ENCODE results near the gene GOLT1B. TPM values are rescaled to one million over a fixed set of nuclear protein-coding genes. Genes with fewer than 3 reads are reported as not detected.

The GOLT1B gene
- total and polyA plus RNA-seq, 2 donors = 37.9 to 80.0 TPM

- DNase-seq (ENCODE audit: extremely low spot score) = no peak
- 5% methylated on average over 8 of the region's 8 CpGs for WGBS
- H3K4me3 ChIP-seq (ENCODE audit: low read depth, low read length) = peak overlapping the region; percentile 59
- H3K36me3 ChIP-seq (ENCODE audit: insufficient read depth) = peaks cover 3% of the 10 kb centered on the region
- H3K27ac ChIP-seq (ENCODE audit: low read depth) = no peak overlapping the region
- peaks cover 2% of the 10 kb centered on the region for H3K4me1 ChIP-seq (ENCODE audit: insufficient read depth)
Observed at GRCh38 chr12:21500786-21501257, 767 bp upstream of the GOLT1B start.

- WGBS = under 1% methylated on average over 14 of the region's 14 CpGs
- Histone ChIP-seq H3K4me3 (ENCODE audit: low read depth, low read length) (peak overlapping the region; percentile 79), H3K4me1 (ENCODE audit: insufficient read depth) (peaks cover 2% of the 10 kb centered on the region), H3K36me3 (ENCODE audit: insufficient read depth) (peaks cover 2% of the 10 kb centered on the region), H3K27ac (ENCODE audit: low read depth) (peak overlapping the region; percentile 44)
- no peak for DNase-seq (ENCODE audit: extremely low spot score)
Observed at GRCh38 chr12:21502164-21502496, 541 bp downstream of the GOLT1B start.

GRCh38 chr12:21502872-21503271 is 1.3 kb downstream of the GOLT1B start:
- peaks cover 2% of the 10 kb centered on the region for H3K4me1 ChIP-seq (ENCODE audit: insufficient read depth)
- H3K27ac ChIP-seq (ENCODE audit: low read depth) = no peak overlapping the region
- peaks cover 2% of the 10 kb centered on the region for H3K36me3 ChIP-seq (ENCODE audit: insufficient read depth)
- peak overlapping the region; percentile 79 for H3K4me3 ChIP-seq (ENCODE audit: low read depth, low read length)
- WGBS = 82% methylated on average over 1 of the region's 1 CpG
- no peak for DNase-seq (ENCODE audit: extremely low spot score)

GRCh38 chr12:21505888-21506287 is 4.3 kb downstream of the GOLT1B start:
- 42% methylated on average over 2 of the region's 2 CpGs for WGBS
- no peak for DNase-seq (ENCODE audit: extremely low spot score)
- Histone ChIP-seq H3K4me1 (ENCODE audit: insufficient read depth) (peaks cover 2% of the 10 kb centered on the region), H3K27ac (ENCODE audit: low read depth) (no peak overlapping the region), H3K4me3 (ENCODE audit: low read depth, low read length) (no peak overlapping the region), H3K36me3 (ENCODE audit: insufficient read depth) (peaks cover 2% of the 10 kb centered on the region)

- Histone ChIP-seq H3K4me1 (ENCODE audit: insufficient read depth) (peaks cover under 1% of the 10 kb centered on the region), H3K36me3 (ENCODE audit: insufficient read depth) (peaks cover 2% of the 10 kb centered on the region), H3K4me3 (ENCODE audit: low read depth, low read length) (no peak overlapping the region), H3K27ac (ENCODE audit: low read depth) (no peak overlapping the region)
- 79% methylated on average over 2 of the region's 2 CpGs for WGBS
- DNase-seq (ENCODE audit: extremely low spot score) = no peak
Observed at GRCh38 chr12:21507849-21508248, 6.3 kb downstream of the GOLT1B start.

GRCh38 chr12:21509768-21510167 is 8.2 kb downstream of the GOLT1B start:
- Histone ChIP-seq H3K27ac (ENCODE audit: low read depth) (no peak overlapping the region), H3K36me3 (ENCODE audit: insufficient read depth) (no peaks in the 10 kb centered on the region), H3K4me3 (ENCODE audit: low read depth, low read length) (no peak overlapping the region), H3K4me1 (ENCODE audit: insufficient read depth) (no peaks in the 10 kb centered on the region)
- 44% methylated on average over 2 of the region's 2 CpGs for WGBS
- DNase-seq (ENCODE audit: extremely low spot score) = no peak

- WGBS = 95% methylated on average over 2 of the region's 2 CpGs
- H3K36me3 ChIP-seq (ENCODE audit: insufficient read depth) = peaks cover 1% of the 10 kb centered on the region
Observed at GRCh38 chr12:21516281-21516680, 14.7 kb downstream of the GOLT1B start.

GRCh38 chr12:21518451-21518850 is 16.9 kb downstream of the GOLT1B start:
- no peaks in the 10 kb centered on the region for H3K4me1 ChIP-seq (ENCODE audit: insufficient read depth)
- no peak for DNase-seq (ENCODE audit: extremely low spot score)
- H3K27ac ChIP-seq (ENCODE audit: low read depth) = no peak overlapping the region
- H3K36me3 ChIP-seq (ENCODE audit: insufficient read depth) = peaks cover 1% of the 10 kb centered on the region
- 94% methylated on average over 3 of the region's 3 CpGs for WGBS
- no peak overlapping the region for H3K4me3 ChIP-seq (ENCODE audit: low read depth, low read length)

More at GRCh38 chr12:21516281-21516680, 14.7 kb downstream of the GOLT1B start:
- Histone ChIP-seq H3K4me1 (ENCODE audit: insufficient read depth) (no peaks in the 10 kb centered on the region), H3K4me3 (ENCODE audit: low read depth, low read length) (no peak overlapping the region), H3K27ac (ENCODE audit: low read depth) (no peak overlapping the region)
- no peak for DNase-seq (ENCODE audit: extremely low spot score)

GRCh38 chr12:21521541-21521940 is 20.0 kb downstream of the GOLT1B start:
- no peaks in the 10 kb centered on the region for H3K4me1 ChIP-seq (ENCODE audit: insufficient read depth)
- 64% methylated on average over 1 of the region's 1 CpG for WGBS
- H3K27ac ChIP-seq (ENCODE audit: low read depth) = no peak overlapping the region
- DNase-seq (ENCODE audit: extremely low spot score) = no peak
- no peak overlapping the region for H3K4me3 ChIP-seq (ENCODE audit: low read depth, low read length)
- H3K36me3 ChIP-seq (ENCODE audit: insufficient read depth) = no peaks in the 10 kb centered on the region

GRCh38 chr12:21523148-21523547 is 21.6 kb downstream of the GOLT1B start:
- Histone ChIP-seq H3K27ac (ENCODE audit: low read depth) (no peak overlapping the region), H3K4me1 (ENCODE audit: insufficient read depth) (no peaks in the 10 kb centered on the region), H3K4me3 (ENCODE audit: low read depth, low read length) (no peak overlapping the region), H3K36me3 (ENCODE audit: insufficient read depth) (no peaks in the 10 kb centered on the region)
- no peak for DNase-seq (ENCODE audit: extremely low spot score)

GRCh38 chr12:21526053-21526452 is 24.5 kb downstream of the GOLT1B start, which contains the start of gene SPX:
Gene SPX (plus strand): TSS chr12:21526296. CDS start chr12:21526473, 177 bp downstream.
- Histone ChIP-seq H3K36me3 (ENCODE audit: insufficient read depth) (no peaks in the 10 kb centered on the region), H3K4me3 (ENCODE audit: low read depth, low read length) (no peak within 1 kb of the TSS), H3K4me1 (ENCODE audit: insufficient read depth) (no peaks in the 10 kb centered on the region), H3K27ac (ENCODE audit: low read depth) (no peak within 1 kb of the TSS)
- no peak for DNase-seq (ENCODE audit: extremely low spot score)
- WGBS = 97% methylated on average over 1 of the region's 1 CpG

GRCh38 chr12:21526721-21527345 is 25.2 kb downstream of the GOLT1B start:
- DNase-seq (ENCODE audit: extremely low spot score) = no peak
- H3K4me3 ChIP-seq (ENCODE audit: low read depth, low read length) = no peak overlapping the region
- H3K4me1 ChIP-seq (ENCODE audit: insufficient read depth) = no peaks in the 10 kb centered on the region
- 36% methylated on average over 12 of the region's 12 CpGs for WGBS
- no peak overlapping the region for H3K27ac ChIP-seq (ENCODE audit: low read depth)
- H3K36me3 ChIP-seq (ENCODE audit: insufficient read depth) = no peaks in the 10 kb centered on the region

- no peak overlapping the region for H3K27ac ChIP-seq (ENCODE audit: low read depth)
- H3K4me1 ChIP-seq (ENCODE audit: insufficient read depth) = no peaks in the 10 kb centered on the region
- WGBS = under 1% methylated on average over 57 of the region's 57 CpGs
- DNase-seq (ENCODE audit: extremely low spot score) = no peak
- no peaks in the 10 kb centered on the region for H3K36me3 ChIP-seq (ENCODE audit: insufficient read depth)
- peak overlapping the region; percentile 48 for H3K4me3 ChIP-seq (ENCODE audit: low read depth, low read length)
Observed at GRCh38 chr12:21527451-21528180, 26.0 kb downstream of the GOLT1B start.

- no peak overlapping the region for H3K27ac ChIP-seq (ENCODE audit: low read depth)
- H3K4me1 ChIP-seq (ENCODE audit: insufficient read depth) = no peaks in the 10 kb centered on the region
- no peaks in the 10 kb centered on the region for H3K36me3 ChIP-seq (ENCODE audit: insufficient read depth)
- DNase-seq (ENCODE audit: extremely low spot score) = no peak
- 54% methylated on average over 5 of the region's 5 CpGs for WGBS
- no peak overlapping the region for H3K4me3 ChIP-seq (ENCODE audit: low read depth, low read length)
Observed at GRCh38 chr12:21528953-21529352, 27.4 kb downstream of the GOLT1B start.
